Measurements from ENCODE around the gene EGLN2. TPM values are rescaled to one million over a fixed set of nuclear protein-coding genes. Genes with fewer than 3 reads are reported as not detected.

The EGLN2 gene
- total RNA-seq, 1 donor from 2014 or later: 27.0 TPM

GRCh38 chr19:40805258-40805868 lies 6.4 kb downstream of the EGLN2 start:
- no peak for DNase-seq (ENCODE audit: low spot score)
- H3K4me2 ChIP-seq: no peak overlapping the region
- H3K27me3 ChIP-seq: no peaks in the 10 kb centered on the region
- H3K27ac Mint-ChIP-seq: no peak overlapping the region
- H4K20me1 ChIP-seq (ENCODE audit: low read depth): peaks cover 98% of the 10 kb centered on the region
- no peak overlapping the region for H3K9ac ChIP-seq
- H3K36me3 Mint-ChIP-seq: peaks cover 18% of the 10 kb centered on the region
- peak overlapping the region; percentile 76 for H3K4me3 Mint-ChIP-seq
- H3K9me3 ChIP-seq (ENCODE audit: low read depth): no peaks in the 10 kb centered on the region
- no peak overlapping the region for H2AFZ ChIP-seq (replicated peaks)
- no peak overlapping the region for H3K4me3 ChIP-seq
- no peaks in the 10 kb centered on the region for H3K36me3 ChIP-seq
- no peaks in the 10 kb centered on the region for H3K9me3 Mint-ChIP-seq
- peaks cover 38% of the 10 kb centered on the region for H3K4me1 ChIP-seq
- H3F3A ChIP-seq (ENCODE audit: low read depth): peaks cover 32% of the 10 kb centered on the region
- peaks cover 75% of the 10 kb centered on the region for H3K79me2 ChIP-seq (ENCODE audit: low read depth)
- TF ChIP-seq EZH2 (IDR thresholded peaks at IDR 0.05) (no peak), EZH2phosphoT487 (IDR thresholded peaks at IDR 0.05) (no peak)
- TF ChIP-seq, protein P1, sequence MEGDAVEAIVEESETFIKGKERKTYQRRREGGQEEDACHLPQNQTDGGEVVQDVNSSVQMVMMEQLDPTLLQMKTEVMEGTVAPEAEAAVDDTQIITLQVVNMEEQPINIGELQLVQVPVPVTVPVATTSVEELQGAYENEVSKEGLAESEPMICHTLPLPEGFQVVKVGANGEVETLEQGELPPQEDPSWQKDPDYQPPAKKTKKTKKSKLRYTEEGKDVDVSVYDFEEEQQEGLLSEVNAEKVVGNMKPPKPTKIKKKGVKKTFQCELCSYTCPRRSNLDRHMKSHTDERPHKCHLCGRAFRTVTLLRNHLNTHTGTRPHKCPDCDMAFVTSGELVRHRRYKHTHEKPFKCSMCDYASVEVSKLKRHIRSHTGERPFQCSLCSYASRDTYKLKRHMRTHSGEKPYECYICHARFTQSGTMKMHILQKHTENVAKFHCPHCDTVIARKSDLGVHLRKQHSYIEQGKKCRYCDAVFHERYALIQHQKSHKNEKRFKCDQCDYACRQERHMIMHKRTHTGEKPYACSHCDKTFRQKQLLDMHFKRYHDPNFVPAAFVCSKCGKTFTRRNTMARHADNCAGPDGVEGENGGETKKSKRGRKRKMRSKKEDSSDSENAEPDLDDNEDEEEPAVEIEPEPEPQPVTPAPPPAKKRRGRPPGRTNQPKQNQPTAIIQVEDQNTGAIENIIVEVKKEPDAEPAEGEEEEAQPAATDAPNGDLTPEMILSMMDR (IDR thresholded peaks at IDR 0.05): no peak
- H3K27me3 Mint-ChIP-seq (ENCODE audit: insufficient read depth, low read depth): peaks cover 7% of the 10 kb centered on the region
- no peak overlapping the region for H3K27ac ChIP-seq
- H3K4me1 Mint-ChIP-seq: peaks cover 71% of the 10 kb centered on the region

- peak; percentile 97 for DNase-seq (ENCODE audit: low spot score)
- Histone ChIP-seq H3K4me1 (peaks cover 27% of the 10 kb centered on the region), H2AFZ (replicated peaks) (no peak overlapping the region), H3K9ac (no peak overlapping the region), H3K4me3 (peak overlapping the region; percentile 33), H3K27ac (peak overlapping the region; percentile 61), H3K36me3 (no peaks in the 10 kb centered on the region), H3K9me3 (ENCODE audit: low read depth) (no peaks in the 10 kb centered on the region), H3K79me2 (ENCODE audit: low read depth) (peaks cover 63% of the 10 kb centered on the region), H3K27me3 (peaks cover 2% of the 10 kb centered on the region), H4K20me1 (ENCODE audit: low read depth) (peaks cover 86% of the 10 kb centered on the region), H3K4me2 (peak overlapping the region; percentile 80), H3F3A (ENCODE audit: low read depth) (peaks cover 41% of the 10 kb centered on the region)
- peak overlapping the region; percentile 51 for H3K27ac Mint-ChIP-seq
- peaks cover 14% of the 10 kb centered on the region for H3K27me3 Mint-ChIP-seq (ENCODE audit: insufficient read depth, low read depth)
- peak overlapping the region; percentile 81 for H3K4me3 Mint-ChIP-seq
- H3K9me3 Mint-ChIP-seq: no peaks in the 10 kb centered on the region
- peaks cover 70% of the 10 kb centered on the region for H3K4me1 Mint-ChIP-seq
- TF ChIP-seq, protein P1 (IDR thresholded peaks at IDR 0.05): peak; percentile 93
- TF ChIP-seq EZH2 (IDR thresholded peaks at IDR 0.05) (no peak), EZH2phosphoT487 (IDR thresholded peaks at IDR 0.05) (no peak)
- H3K36me3 Mint-ChIP-seq: peaks cover 18% of the 10 kb centered on the region
These were observed 7.6 kb downstream of the EGLN2 start for GRCh38 chr19:40806423-40807146.

DNA sequence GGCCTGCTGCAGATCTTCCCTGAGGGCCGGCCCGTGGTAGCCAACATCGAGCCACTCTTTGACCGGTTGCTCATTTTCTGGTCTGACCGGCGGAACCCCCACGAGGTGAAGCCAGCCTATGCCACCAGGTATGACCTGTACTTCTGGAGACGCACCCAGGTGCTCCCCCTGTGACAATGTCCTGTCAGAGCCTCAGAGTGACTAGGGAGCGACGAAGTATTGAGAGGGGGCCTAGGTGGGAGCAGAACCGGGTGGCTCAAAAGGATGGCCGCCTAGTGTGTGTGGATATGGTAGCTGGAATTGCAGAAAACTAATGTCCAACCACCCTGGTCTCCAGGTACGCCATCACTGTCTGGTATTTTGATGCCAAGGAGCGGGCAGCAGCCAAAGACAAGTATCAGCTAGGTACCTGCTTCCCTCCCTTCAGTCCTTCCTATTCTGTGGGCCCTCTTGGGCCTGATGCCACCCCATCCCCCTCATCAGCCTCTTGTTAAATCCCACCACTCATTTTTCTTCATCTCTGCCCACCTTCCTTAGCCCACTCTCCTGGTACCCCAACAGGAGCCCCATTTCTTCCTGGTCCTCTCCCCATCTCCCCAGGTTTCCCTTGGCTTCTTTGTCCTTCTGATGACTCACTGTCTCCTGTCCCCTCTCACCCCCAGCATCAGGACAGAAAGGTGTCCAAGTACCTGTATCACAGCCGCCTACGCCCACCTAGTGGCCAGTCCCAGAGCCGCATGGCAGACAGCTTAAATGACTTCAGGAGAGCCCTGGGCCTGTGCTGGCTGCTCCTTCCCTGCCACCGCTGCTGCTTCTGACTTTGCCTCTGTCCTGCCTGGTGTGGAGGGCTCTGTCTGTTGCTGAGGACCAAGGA lies 8.4 kb downstream of the EGLN2 start:
- H3K36me3 ChIP-seq: no peaks in the 10 kb centered on the region
- peak overlapping the region; percentile 81 for H3K4me3 Mint-ChIP-seq

More for the DNA sequence above, 8.4 kb downstream of the EGLN2 start:
- H3K9me3 ChIP-seq (ENCODE audit: low read depth): no peaks in the 10 kb centered on the region
- peak overlapping the region; percentile 36 for H3K4me2 ChIP-seq
- H3K27ac ChIP-seq: no peak overlapping the region
- peaks cover 44% of the 10 kb centered on the region for H3F3A ChIP-seq (ENCODE audit: low read depth)
- H2AFZ ChIP-seq (replicated peaks): no peak overlapping the region
- peaks cover 10% of the 10 kb centered on the region for H3K27me3 ChIP-seq
- H3K79me2 ChIP-seq (ENCODE audit: low read depth): peaks cover 55% of the 10 kb centered on the region
- peak; percentile 51 for DNase-seq (ENCODE audit: low spot score)
- no peak overlapping the region for H3K9ac ChIP-seq
- no peak overlapping the region for H3K4me3 ChIP-seq
- H4K20me1 ChIP-seq (ENCODE audit: low read depth): peaks cover 78% of the 10 kb centered on the region
- H3K4me1 Mint-ChIP-seq: peaks cover 69% of the 10 kb centered on the region
- peaks cover 16% of the 10 kb centered on the region for H3K36me3 Mint-ChIP-seq
- no peak overlapping the region for H3K27ac Mint-ChIP-seq
- no peaks in the 10 kb centered on the region for H3K9me3 Mint-ChIP-seq
- H3K27me3 Mint-ChIP-seq (ENCODE audit: insufficient read depth, low read depth): peaks cover 16% of the 10 kb centered on the region
- peaks cover 30% of the 10 kb centered on the region for H3K4me1 ChIP-seq
- TF ChIP-seq EZH2phosphoT487 (IDR thresholded peaks at IDR 0.05) (no peak), EZH2 (IDR thresholded peaks at IDR 0.05) (no peak)
- TF ChIP-seq, protein P1 (IDR thresholded peaks at IDR 0.05): peak; percentile 44

All from neural progenitor cell (in vitro differentiated cells).